ENCODE measurements around the gene MYO16.

GRCh38 chr13:108917581-108917980 is 288.2 kb downstream of the MYO16 start:
- TF ChIP-seq CTCF (conservative IDR thresholded peaks at IDR 0.05 in 1 of 2, IDR thresholded peaks at IDR 0.05 in 1 of 2; ENCODE audit: low read depth in 1 of 2, low read length in 2 of 2) (no peak), EZH2 (IDR thresholded peaks at IDR 0.05; ENCODE audit: low read length, missing control alignments) (no peak)
